K562 (cell line): ENCODE results near the gene PBRM1. TPM values are rescaled to one million over a fixed set of nuclear protein-coding genes. Genes with fewer than 3 reads are reported as not detected.
"Not testable (repeated sequence)": the region's sequence is repeated elsewhere in the genome, so short reads cannot be mapped to it uniquely, and the experiment has no call there.

Experiments used
- ATAC-seq: fragments of 200-7000 bp; cut with Tn5 transposase; 3 replicates; pipeline ENCODE4 v1.9.1; 2020; ENCODE audit warnings: moderate library complexity
- BruUV-seq: library from RNA; stranded (reverse); fragments of 400-500 nt; replicated peaks from 2 replicates; lab custom pipeline; 2021; lab: Mats Ljungman, UMichigan
- CTCF ChIA-PET: fragments of 300-600 bp; formaldehyde crosslinking; extraction: SDS; loops from one replicate; lab custom pipeline; 2021; ENCODE audit warnings: low intra/inter-chr PET ratio; lab: Yijun Ruan, JAX
- POLR2A ChIA-PET: fragments of 300-600, 350-650 bp; sonication (Branson Sonifier 250); formaldehyde crosslinking; extraction: SDS; loops from one replicate; lab custom pipeline; 2021; ENCODE audit warnings: antibody characterized with exemption, inconsistent platforms; lab: Yijun Ruan, JAX
- DNase-seq, 4 experiments: peaks; one replicate each; pipeline versions ENCODE4 v3.0.0 to v3.0.0-alpha.2; 2011 to 2018; ENCODE audit warnings: low spot score in 3 of 4, mixed read lengths in 3 of 4; ENCODE audit errors: extremely low read depth in 1 of 4
- FAIRE-seq: peaks from 2 replicates; lab custom pipeline; 2011; peaks lifted over from hg19 to GRCh38; lab: Jason Lieb, UNC
- H2AFZ ChIP-seq: 2 replicates; pipeline ENCODE4 v1.6.0; 2011; ENCODE audit warnings: low read depth, low read length, control low read depth, inconsistent platforms
- H3K27ac ChIP-seq: fragments of 200-600 bp; 3 replicates; pipeline ENCODE4 v1.8.0; 2011; ENCODE audit warnings: low read depth, mild to moderate bottlenecking, control low read depth, inconsistent platforms, low read length, moderate library complexity, mixed read lengths; ENCODE audit errors: extremely low read depth
- H3K27me3 ChIP-seq, 2 experiments: fragments of 300-600 bp in 1 of 2; 2 replicates in 1 of 2; 3 replicates in 1 of 2; pipeline versions ENCODE4 v1.6.0 to v1.8.0; 2011; ENCODE audit warnings: inconsistent platforms in 2 of 2, low read length in 2 of 2, mild to moderate bottlenecking in 1 of 2, mixed read lengths in 1 of 2, moderate library complexity in 1 of 2; ENCODE audit not compliant: control insufficient read depth in 2 of 2, insufficient read depth in 2 of 2
- H3K36me3 ChIP-seq: fragments of 300-600 bp; 3 replicates; pipeline ENCODE4 v1.8.0; 2011; ENCODE audit warnings: mild to moderate bottlenecking, low read length, inconsistent platforms; ENCODE audit not compliant: control insufficient read depth, insufficient read depth
- H3K4me1 ChIP-seq, 2 experiments: fragments of 200-600 bp in 1 of 2; replicated peaks in 1 of 2; 2 replicates in 1 of 2; 3 replicates in 1 of 2; pipeline versions ENCODE4 v1.5.1 to v1.8.0; 2011; ENCODE audit warnings: inconsistent platforms in 2 of 2, low read length in 2 of 2, mild to moderate bottlenecking in 1 of 2, mixed read lengths in 1 of 2, moderate library complexity in 1 of 2; ENCODE audit not compliant: control insufficient read depth in 2 of 2, insufficient read depth in 2 of 2
- H3K4me2 ChIP-seq: 2 replicates; pipeline ENCODE4 v1.6.1; 2011; ENCODE audit warnings: low read length, control low read depth, inconsistent platforms, mixed read lengths; ENCODE audit not compliant: insufficient read depth
- H3K4me3 ChIP-seq: fragments of 200-600 bp; sonication (generic), shearing (Covaris generic); 2 replicates; pipeline ENCODE4 v1.5.1; 2016; ENCODE audit warnings: control low read depth, inconsistent platforms
- H3K79me2 ChIP-seq: fragments of 200-600 bp; 3 replicates; pipeline ENCODE4 v1.8.0; 2011; ENCODE audit warnings: low read length, inconsistent platforms; ENCODE audit not compliant: control insufficient read depth, insufficient read depth
- H3K9ac ChIP-seq, 2 experiments: 2 replicates each; pipeline versions ENCODE4 v1.6.0 to v1.6.1; 2011; ENCODE audit warnings: low read depth in 2 of 2, low read length in 2 of 2, control low read depth in 1 of 2, inconsistent platforms in 1 of 2, mild to moderate bottlenecking in 1 of 2, mixed read lengths in 1 of 2; ENCODE audit not compliant: insufficient read depth in 1 of 2
- H3K9me1 ChIP-seq: one replicate; pipeline ENCODE4 v1.6.0; 2011; ENCODE audit warnings: inconsistent platforms, mild to moderate bottlenecking, low read length, moderate library complexity; ENCODE audit not compliant: control insufficient read depth, insufficient read depth
- H3K9me3 ChIP-seq: replicated peaks from 2 replicates; pipeline ENCODE4 v1.5.1; 2011; ENCODE audit warnings: low read depth, low read length, inconsistent platforms; ENCODE audit not compliant: control insufficient read depth, insufficient read depth
- H4K20me1 ChIP-seq: replicated peaks from 2 replicates; pipeline ENCODE4 v1.6.1; 2011; ENCODE audit warnings: low read length, inconsistent platforms, mixed read lengths; ENCODE audit not compliant: control insufficient read depth, insufficient read depth
- HNRNPUL1 ChIP-seq: fragments of 200-400 bp; formaldehyde crosslinking; IDR thresholded peaks from 2 replicates; pipeline ENCODE4 v1.6.1; 2017; ENCODE audit warnings: low read length
- MED1 ChIP-seq: sonication (generic); formaldehyde crosslinking; IDR thresholded peaks from 2 replicates; pipeline ENCODE4 v1.8.1; 2023; ENCODE audit warnings: missing genetic modification reagents, borderline replicate concordance
- NFRKB ChIP-seq: fragments of 450-650 bp; IDR thresholded peaks from 2 replicates; pipeline ENCODE4 v1.6.1; 2016; ENCODE audit warnings: low read depth
- WGBS: fragments of 100-300 bp; shearing (Covaris generic); methylation state at CpG from one replicate; pipeline ENCODE4 v1.1.6; 2016; ENCODE audit warnings: low coverage, mixed read lengths; ENCODE audit not compliant: insufficient coverage; ENCODE audit errors: missing lambda C conversion rate; 5-methylcytosine and 5-hydroxymethylcytosine counted together
- in situ Hi-C: fragments of 300-500 bp; cut with MboI; formaldehyde crosslinking; loops from 4 replicates; pipeline ENCODE4 v1.15.0; 2018; ENCODE audit warnings: inconsistent platforms, mixed read lengths
- intact Hi-C: fragments of 100-400 bp; cut with micrococcal nuclease; formaldehyde crosslinking; loops from 2 replicates; pipeline ENCODE4 v1.14.2; 2022
- polyA plus RNA-seq, 8 experiments: library from polyadenylated mRNA; depleted of rRNA in 4 of 8; stranded (reverse) in 5 of 8; unstranded in 3 of 8; fragments of >200 nt; fragmentation: Nextera tagmentation in 2 of 8; fragmentation: Illumina TruSeq in 1 of 8; extraction: Ambion mirVana in 2 of 8; extraction: Trizol in 1 of 8; gene quantifications; 2 replicates each; pipeline versions ENCODE4 v1.2.1 to v1.2.3, GENCODE V29; 2011 to 2014; ENCODE audit warnings: inconsistent platforms in 1 of 8, missing spikeins in 1 of 8
- total RNA-seq, 7 experiments: library from RNA; depleted of rRNA in 6 of 7; stranded (reverse); fragments of >200 nt in 6 of 7; fragmentation: Illumina TruSeq in 2 of 7; extraction: Trizol in 2 of 7; gene quantifications; 2 replicates each; pipeline versions ENCODE4 v1.2.1 to v1.2.3, GENCODE V29; 2011 to 2021; ENCODE audit warnings: low replicate concordance in 1 of 7

The PBRM1 gene
- total and polyA plus RNA-seq, 9 of the 15 experiments (the other 6 are each of a cell fraction or from before 2014, with no cell fraction given) = 3.9 to 31.8 (median 19.0) TPM

- no peak for TF ChIP-seq MED1 (CRISPR knock-in tag)
- no peak for TF ChIP-seq NFRKB
- TF ChIP-seq HNRNPUL1 = no peak
Measured at GRCh38 chr3:52527039-52527731, 158.5 kb downstream of the PBRM1 start (continued).

DNA sequence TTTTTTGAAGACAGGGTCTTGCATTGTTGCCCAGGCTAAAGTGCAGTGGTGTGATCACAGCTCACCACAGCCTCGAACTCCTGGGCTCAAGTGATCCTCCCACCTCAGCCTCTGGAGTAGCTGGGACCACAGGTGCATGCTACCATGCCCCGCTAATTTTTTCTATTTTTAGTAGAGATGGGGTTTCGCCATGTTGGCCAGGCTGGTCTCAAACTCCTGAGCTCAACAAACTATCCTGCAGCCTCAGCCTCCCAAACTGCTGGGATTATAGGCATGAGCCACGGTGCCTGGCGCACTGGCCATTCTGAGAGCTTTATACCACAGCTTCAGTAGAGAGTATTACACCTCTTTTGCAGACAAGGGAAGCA is 159.1 kb downstream of the PBRM1 start:
- H3K9me3 ChIP-seq, in situ Hi-C loops, H2AFZ ChIP-seq, H3K4me2 ChIP-seq, BruUV-seq, H3K27ac ChIP-seq, H3K27me3 ChIP-seq, H3K4me3 ChIP-seq, ATAC-seq, intact Hi-C loops, H3K9ac ChIP-seq, FAIRE-seq, DNase-seq, H4K20me1 ChIP-seq, CTCF ChIA-PET: not testable (repeated sequence)
- POLR2A ChIA-PET = interaction anchor here (1.0 to 1.3 kb wide), 2 partner anchors 10 to 22 kb away, joined by 5 read pairs; partner anchors contain the start of gene UQCC5
- Histone ChIP-seq H3K9me1 (peaks cover 11% of the 10 kb centered on the region), H3K36me3 (peaks cover 79% of the 10 kb centered on the region; the same call in 2 of the 3 replicates), H3K79me2 (peaks cover 27% of the 10 kb centered on the region), H3K4me1 (peaks cover 6 to 47% of the 10 kb centered on the region in 2 experiments; a peak in 4 of 5 replicates)
- 75% methylated on average over 4 of the region's 5 CpGs for WGBS
